Coronary artery (tissue), 2 donors: ENCODE results near the gene CALCA.
A peak's percentile ranks its signal among the peaks of the same experiment; 100 is the strongest.

Experiments used
- DNase-seq: peaks from one replicate; pipeline ENCODE4 v3.0.0-alpha.2; 2017; ENCODE audit warnings: low spot score
- H3K27ac ChIP-seq, 2 donors: fragments of 200-600 bp; sonication (generic); one replicate each; pipeline ENCODE4 v1.5.1; 2016 to 2019
- H3K4me3 ChIP-seq: fragments of 200-600 bp; sonication (generic); 2 replicates; pipeline ENCODE4 v1.5.1; 2016; ENCODE audit warnings: mild to moderate bottlenecking, moderate library complexity
- TF ChIP-seq, protein P1 (sequence below): fragments of 200-600 bp; sonication (generic); IDR thresholded peaks from one replicate; pipeline ENCODE4 v1.5.1; 2019; ENCODE audit warnings: antibody characterized with exemption

The CALCA gene

DNA sequence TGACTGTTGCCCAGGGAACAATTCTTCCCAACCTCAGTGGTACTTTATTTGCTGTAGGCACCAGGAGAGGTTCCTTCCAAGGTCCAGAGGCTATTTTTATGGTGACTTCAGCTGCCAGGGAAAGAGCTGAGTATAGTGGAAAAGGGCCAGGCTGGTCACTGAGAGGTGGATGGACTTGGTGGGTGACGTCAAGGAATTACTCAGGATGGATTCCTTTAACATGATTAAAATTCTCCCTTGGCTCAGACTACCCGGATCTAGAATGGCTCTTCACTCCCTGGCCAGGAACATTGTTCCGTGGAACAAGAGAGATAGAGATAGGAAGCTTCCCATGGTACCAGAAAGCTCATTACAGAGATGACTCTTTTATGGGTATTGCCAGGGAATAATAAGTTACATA, 8.7 kb upstream of the CALCA start:
- DNase-seq: no peak
- no peak overlapping the region for H3K4me3 ChIP-seq
- H3K27ac ChIP-seq: no peak overlapping the region
- TF ChIP-seq, protein P1, sequence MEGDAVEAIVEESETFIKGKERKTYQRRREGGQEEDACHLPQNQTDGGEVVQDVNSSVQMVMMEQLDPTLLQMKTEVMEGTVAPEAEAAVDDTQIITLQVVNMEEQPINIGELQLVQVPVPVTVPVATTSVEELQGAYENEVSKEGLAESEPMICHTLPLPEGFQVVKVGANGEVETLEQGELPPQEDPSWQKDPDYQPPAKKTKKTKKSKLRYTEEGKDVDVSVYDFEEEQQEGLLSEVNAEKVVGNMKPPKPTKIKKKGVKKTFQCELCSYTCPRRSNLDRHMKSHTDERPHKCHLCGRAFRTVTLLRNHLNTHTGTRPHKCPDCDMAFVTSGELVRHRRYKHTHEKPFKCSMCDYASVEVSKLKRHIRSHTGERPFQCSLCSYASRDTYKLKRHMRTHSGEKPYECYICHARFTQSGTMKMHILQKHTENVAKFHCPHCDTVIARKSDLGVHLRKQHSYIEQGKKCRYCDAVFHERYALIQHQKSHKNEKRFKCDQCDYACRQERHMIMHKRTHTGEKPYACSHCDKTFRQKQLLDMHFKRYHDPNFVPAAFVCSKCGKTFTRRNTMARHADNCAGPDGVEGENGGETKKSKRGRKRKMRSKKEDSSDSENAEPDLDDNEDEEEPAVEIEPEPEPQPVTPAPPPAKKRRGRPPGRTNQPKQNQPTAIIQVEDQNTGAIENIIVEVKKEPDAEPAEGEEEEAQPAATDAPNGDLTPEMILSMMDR: no peak

DNA sequence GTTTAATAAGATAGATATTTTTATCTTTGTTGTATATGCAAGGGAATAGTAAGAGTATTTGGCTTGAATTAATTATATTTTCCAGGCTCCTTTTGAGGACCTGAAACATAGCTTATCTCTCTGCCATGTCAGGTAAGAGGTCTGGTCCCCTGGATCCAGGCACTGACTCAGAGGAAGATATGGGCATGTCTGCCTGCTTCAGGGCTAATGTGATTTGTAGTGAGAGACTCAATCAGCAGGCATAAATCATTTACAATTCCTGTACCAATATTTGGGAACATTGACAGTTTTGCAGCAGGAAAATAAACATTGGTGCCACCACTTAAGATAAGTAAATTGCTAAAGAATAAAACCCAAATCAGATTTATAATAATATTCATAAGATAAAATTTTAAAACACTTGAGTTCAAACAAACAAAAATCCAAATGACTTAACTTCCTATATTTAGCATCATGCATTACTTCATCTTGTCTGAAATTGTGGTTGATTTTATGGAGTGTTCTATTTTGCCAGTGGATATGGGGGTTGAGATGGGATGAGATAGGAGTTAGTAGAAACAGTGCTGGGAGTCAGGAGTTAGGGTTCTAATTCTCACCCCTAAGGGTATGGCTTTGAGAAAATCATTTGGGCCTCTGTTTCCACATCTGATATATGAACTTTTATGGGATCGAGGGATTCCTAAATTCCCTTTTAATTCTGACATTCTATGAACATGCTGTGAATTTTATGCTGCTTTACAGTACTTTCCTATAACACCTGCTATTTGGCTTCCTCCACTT, 5.1 kb upstream of the CALCA start:
- TF ChIP-seq, protein P1: no peak
- no peak overlapping the region for H3K4me3 ChIP-seq
- no peak for DNase-seq
- no peak overlapping the region for H3K27ac ChIP-seq

DNA sequence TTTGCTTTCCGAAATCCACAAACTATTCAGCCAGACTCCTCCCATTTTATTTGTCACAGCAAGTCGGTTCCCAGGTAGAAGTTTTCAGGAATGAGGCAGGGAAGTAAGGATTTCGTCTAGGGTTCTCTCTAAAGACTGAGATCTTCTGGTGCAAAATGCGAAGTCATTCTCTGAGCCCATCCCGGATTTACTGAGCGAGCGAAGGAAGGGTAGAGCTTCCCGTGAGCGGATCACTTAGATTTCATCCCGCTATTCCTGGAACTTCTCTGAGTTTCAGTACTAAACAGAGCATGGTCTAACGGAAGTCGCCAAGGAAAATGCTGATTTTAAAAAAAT, 3.1 kb upstream of the CALCA start:
- Histone ChIP-seq H3K27ac (no peak overlapping the region), H3K4me3 (peak overlapping the region; percentile 58)
- TF ChIP-seq, protein P1: no peak
- DNase-seq: no peak

DNA sequence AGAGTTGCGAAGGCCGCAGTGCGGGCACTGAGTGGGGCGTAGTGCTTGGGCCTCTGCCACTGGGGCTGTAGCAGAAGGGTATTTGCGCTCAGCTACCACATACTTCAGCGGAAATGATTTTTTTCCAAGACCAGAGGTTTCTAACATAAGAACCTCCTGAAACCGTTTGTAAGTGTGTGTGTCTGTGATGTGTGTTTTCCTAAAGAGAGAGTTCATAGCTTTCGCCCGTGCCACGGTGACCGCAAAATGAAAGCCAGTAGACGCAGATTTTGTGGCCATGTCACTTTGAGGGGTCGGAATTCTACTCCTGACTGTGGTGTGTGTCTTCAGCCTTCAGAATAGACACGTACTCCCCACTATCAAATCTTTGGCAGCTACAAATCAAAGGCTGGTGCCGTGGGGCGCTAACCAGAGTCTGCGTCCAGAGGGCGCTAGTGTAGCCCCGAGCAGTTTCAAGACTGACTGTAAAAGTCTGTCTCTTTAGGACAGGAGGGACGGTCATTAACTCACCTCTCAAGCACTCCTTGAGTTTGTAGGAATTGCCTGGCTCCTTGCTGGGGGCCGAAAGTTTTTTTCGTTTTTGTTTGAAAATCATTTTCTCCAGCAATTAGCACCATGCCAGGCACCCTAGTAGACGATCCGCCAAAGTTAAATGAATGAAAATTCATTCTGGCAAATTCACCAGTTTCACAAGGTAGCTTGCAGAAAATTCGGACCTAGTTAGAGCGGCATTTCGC, 2.5 kb upstream of the CALCA start:
- no peak overlapping the region for H3K27ac ChIP-seq
- peak overlapping the region; percentile 58 for H3K4me3 ChIP-seq
- TF ChIP-seq, protein P1: no peak
- no peak for DNase-seq

DNA sequence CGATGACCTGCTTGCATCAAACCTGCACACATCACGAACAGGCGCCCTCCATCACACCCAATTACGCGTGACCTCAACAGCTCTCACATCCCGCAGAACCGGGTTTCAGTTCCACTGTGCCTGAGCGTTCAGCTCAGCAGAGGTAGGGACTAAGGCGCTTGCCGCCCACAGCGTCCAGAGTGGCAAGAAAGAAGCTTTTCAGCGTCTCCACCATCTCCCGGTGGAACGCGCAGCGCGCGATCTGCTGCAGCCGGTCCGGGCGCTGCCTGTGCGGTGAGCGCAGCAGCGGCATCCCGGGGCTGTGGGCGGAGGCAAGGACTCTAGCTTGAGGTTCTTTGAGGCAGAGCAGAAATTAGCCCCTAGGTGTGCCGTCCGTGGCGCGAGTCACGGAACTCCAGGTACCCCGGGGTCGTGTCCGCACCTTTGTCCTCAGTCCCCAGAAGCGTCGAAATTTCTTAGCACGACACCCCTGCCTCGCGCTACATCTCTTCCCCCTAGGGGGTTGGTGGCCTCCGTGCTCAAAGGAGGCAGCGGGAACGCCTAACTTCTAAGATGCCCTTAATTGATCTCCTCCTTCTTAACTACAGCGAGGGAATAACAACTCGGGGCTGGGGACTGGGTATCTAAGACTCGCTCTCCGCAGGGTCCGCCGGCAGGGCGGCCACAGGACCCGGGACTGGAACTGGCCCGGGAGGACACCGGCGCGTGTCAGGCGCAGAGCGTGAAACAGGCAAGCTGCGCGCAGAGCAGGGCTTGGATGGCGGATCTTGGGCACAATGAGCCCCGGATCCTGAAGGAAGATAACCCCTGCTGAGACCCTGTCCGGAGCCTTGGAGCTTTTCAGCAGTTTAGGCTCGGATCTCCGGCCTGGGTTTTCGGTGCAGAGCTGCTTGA, 1.7 kb upstream of the CALCA start:
- TF ChIP-seq, protein P1: no peak
- Histone ChIP-seq H3K27ac (no peak overlapping the region), H3K4me3 (peak overlapping the region; percentile 58)
- DNase-seq: no peak

DNA sequence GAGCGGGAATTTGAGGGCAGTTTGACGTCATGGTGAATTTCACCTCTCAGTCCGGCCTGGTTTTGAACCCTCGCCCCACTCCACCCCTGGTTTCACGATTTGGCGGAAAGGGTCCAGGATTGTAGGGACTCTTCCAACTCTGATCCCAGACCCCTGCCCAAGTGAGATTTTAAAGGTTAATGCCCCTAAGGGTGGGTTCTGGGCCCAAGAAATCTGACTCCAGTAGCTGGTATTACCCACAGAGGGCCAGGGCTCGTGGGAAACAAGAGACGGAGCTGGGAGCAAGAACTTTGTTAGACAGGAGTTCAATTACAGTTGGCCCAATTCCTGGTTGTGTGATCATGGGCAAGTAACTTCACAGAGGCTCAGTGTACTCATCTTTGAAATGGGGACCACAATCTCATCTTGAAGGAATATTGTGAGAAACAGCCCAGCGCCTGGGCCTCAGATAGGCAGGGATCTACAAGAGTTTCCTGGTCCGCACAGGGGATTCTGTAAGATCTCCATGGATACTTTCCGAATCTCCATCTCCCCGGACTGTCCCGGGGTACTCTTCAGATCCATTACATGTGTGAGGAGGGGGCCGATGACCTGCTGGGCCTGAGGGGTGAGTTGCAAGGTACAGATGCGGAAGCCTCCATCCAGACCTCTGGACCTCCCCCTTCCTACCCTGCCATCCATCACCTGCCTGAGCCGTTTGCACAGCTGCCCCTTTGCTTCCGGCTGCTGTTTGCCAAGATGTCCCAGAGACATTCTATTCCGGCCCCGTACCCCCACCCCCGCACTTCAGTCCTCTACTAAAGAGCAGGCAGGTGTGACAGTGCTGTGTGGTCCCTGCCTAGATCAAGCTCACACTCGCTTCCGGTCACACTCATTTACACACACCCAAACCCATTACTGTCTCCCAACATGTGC, 687 bp upstream of the CALCA start:
- TF ChIP-seq, protein P1: no peak
- Histone ChIP-seq H3K4me3 (peak overlapping the region; percentile 58), H3K27ac (no peak overlapping the region)
- DNase-seq: no peak
